VCaP (cell line): ENCODE data around the gene BANF2.

Experiments
- H3K27ac ChIP-seq: fragments of 450-650 bp; 2 replicates; pipeline ENCODE4 v1.5.1; 2017
- CTCF ChIP-seq: fragments of 450-650 bp; conservative IDR thresholded peaks from 2 replicates; pipeline ENCODE4 v1.5.1; 2017; ENCODE audit warnings: mild to moderate bottlenecking, moderate library complexity

BANF2 gene

GRCh38 chr20:17679941-17680835 lies 19.6 kb upstream of the BANF2 start:
- peak overlapping the region; percentile 81 for H3K27ac ChIP-seq
- TF ChIP-seq CTCF = no peak

- TF ChIP-seq CTCF = peak; percentile 91
- peak overlapping the region; percentile 81 for H3K27ac ChIP-seq
Observed at GRCh38 chr20:17680836-17681725, 18.7 kb upstream of the BANF2 start.

GRCh38 chr20:17681726-17682102 lies 18.1 kb upstream of the BANF2 start:
- peak overlapping the region; percentile 81 for H3K27ac ChIP-seq
- no peak for TF ChIP-seq CTCF

- TF ChIP-seq CTCF = peak; percentile 76
Observed at GRCh38 chr20:17682103-17682888, 17.5 kb upstream of the BANF2 start, which contains the start of gene RRBP1. Gene RRBP1 (minus strand): TSS chr20:17682242. CDS start chr20:17660507, 21,735 bp downstream.

GRCh38 chr20:17682889-17683198 lies 16.9 kb upstream of the BANF2 start:
- TF ChIP-seq CTCF = peak; percentile 14
- H3K27ac ChIP-seq = peak overlapping the region; percentile 81

More at GRCh38 chr20:17682103-17682888, 17.5 kb upstream of the BANF2 start, which contains the start of gene RRBP1:
- peak within 1 kb of the TSS; percentile 81 for H3K27ac ChIP-seq

- peak overlapping the region; percentile 18; the same call in 1 of the 2 replicates for H3K27ac ChIP-seq
- no peak for TF ChIP-seq CTCF
Observed at GRCh38 chr20:17683218-17684076, 16.3 kb upstream of the BANF2 start.
